GM19395 (cell line): ENCODE results near the gene PDGFA.

Experiments
- ATAC-seq: cut with Tn5 transposase; IDR thresholded peaks from one replicate; pipeline ENCODE4 v1.9.1; 2021; ENCODE audit warnings: mild to moderate bottlenecking, moderate library complexity; ENCODE audit not compliant: unreplicated experiment

PDGFA gene

GRCh38 chr7:463362-463781, 56.3 kb downstream of the PDGFA start:
- ATAC-seq, result no peak

GRCh38 chr7:462173-463103, 57.2 kb downstream of the PDGFA start:
- ATAC-seq, result no peak

DNA sequence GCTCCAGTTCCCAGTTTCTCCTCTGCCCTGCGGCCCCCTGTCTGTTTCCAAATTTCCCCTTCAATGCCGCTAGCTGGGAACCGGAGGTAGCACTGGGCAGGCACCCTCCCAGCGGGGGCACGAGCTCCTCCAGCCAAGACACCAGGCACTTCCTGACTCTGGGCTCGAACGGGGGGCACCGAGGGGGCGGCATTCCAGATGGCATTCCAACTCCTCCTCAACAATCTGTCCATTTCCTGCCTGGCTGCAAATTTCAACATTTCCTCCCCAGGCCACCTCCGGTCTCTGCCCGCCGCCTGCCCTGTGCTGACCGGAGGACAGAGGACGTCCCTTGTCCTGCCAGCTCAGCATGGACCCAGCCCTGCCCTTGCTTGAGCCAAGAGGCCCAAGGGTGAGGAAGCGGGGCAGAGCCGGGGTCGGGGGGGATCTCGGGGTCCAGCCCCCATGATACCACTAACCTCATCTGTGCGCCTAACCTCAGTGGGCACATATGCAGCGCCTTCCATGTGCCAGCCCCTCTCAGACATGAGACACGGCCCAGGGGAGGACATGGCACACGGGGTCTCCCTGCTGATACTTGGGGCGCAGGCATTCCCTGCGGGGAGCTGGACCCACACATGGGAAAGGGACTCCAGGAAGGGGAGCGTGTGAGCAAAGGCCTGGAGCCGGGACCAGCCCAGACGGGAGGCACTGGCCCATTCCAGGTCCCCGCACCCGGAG, 58.0 kb downstream of the PDGFA start:
- no peak for ATAC-seq

GRCh38 chr7:461117-461452, 58.6 kb downstream of the PDGFA start:
- no peak for ATAC-seq

DNA sequence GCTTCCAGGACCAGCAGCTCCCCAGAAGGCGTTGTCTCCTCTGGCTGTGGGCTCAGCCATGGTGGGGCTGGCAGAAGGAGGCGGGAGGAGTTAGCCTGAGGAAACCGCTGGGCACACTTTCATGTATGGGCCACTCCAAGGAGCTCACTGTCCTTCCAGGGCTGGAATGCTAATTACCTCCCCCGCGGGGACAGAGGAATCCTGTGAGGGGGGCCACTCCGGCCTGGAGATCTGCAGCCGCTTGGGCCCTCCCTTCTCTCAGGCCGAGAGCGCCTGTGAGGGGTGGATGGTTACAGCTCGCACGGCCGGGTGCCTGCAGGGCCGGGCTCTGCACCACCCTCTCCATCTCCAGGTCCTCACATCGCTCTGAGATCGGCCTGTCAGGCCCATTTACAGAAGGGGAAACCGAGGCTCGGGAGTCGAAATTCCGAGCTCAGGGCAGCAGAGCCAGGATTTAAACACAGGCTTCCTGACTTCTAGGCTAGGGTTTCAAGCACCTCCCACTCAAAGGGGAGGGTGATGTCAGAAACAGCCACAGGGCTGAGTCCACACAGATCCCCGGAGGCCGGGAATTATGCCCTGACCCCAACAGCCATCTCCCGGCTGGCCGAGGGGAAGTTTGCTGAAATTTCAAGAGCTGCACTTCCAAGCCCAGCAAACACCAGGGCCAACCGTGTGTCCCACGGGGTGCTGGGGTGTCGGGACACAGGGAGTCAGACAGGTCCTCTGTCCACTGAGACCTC, 59.1 kb downstream of the PDGFA start:
- no peak for ATAC-seq

GRCh38 chr7:459584-460373, 59.9 kb downstream of the PDGFA start:
- ATAC-seq, result no peak

DNA sequence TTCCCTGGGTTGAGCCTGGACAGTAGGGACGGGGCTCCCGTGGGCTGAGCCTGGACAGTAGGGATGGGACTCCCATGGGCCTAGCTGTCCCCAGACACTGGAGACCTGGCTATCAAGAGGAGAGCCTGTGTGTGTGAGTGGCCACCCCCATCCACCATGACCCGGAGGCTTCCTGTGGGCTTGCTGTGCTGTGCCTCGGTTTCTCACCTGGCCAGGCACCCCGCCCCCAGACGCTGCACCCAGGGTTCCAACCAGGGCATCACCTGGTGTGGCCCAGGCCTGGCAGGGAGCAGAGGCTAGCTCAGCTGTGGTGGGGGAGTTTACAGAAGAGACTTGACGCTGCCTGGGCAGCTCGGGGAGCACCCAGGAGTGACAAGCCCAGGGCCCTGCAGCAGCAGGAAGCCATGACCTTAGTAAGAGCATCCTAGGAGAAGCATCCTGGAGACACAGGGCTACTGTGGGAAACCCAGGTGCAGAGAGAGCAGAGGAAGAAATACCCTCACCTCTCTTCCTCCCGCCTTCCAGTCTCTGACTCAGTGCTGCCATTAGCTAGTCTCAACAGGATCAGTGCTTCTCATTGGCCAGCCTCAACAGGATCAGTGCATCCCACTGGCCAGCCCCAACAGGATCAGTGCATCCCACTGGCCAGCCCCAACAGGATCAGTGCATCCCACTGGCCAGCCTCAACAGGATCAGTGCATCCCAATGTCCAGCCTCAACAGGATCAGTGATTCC, 61.0 kb downstream of the PDGFA start:
- no peak for ATAC-seq

- ATAC-seq, result no peak
Measured at GRCh38 chr7:457814-458510, 61.7 kb downstream of the PDGFA start.

DNA sequence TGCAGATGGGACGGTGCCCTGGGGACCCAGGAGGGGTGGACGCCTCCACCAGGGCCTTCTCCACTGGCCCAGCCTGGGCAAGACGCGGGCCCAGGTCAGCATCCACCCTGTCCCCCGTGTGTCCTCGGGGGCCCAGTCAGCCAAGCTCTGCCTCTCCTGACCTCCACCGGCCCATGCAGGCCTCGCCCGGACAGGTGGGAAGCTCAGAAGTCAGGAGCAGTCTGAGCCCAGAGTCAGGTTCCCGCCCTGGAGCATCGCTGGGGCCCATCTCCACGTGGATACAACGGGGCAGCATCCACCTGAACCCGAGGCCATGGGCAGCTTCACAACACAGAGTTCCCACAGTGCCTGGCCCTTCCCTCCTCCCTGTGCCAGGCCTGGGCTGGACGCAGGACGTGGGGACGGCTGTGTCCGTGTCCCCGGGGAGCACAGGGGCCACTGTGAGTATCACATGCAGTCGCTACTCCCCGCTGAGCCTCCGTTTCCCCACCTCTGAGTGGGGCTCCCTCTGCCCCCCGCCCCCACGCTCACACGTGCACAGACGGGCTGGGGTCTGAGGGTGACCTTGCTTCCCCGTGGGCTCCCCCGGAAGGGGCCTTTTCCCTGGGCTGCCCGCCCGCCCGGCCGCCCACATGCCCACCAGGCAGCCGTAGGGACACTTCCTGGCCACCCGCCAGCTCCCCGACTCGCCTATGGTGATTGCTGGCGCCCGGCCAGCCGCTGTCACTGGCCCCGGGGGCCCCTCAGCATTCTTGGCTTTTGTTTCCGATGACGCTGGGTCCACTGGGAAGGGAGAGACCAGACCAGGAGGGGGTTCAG, 64.3 kb downstream of the PDGFA start:
- ATAC-seq, result no peak

DNA sequence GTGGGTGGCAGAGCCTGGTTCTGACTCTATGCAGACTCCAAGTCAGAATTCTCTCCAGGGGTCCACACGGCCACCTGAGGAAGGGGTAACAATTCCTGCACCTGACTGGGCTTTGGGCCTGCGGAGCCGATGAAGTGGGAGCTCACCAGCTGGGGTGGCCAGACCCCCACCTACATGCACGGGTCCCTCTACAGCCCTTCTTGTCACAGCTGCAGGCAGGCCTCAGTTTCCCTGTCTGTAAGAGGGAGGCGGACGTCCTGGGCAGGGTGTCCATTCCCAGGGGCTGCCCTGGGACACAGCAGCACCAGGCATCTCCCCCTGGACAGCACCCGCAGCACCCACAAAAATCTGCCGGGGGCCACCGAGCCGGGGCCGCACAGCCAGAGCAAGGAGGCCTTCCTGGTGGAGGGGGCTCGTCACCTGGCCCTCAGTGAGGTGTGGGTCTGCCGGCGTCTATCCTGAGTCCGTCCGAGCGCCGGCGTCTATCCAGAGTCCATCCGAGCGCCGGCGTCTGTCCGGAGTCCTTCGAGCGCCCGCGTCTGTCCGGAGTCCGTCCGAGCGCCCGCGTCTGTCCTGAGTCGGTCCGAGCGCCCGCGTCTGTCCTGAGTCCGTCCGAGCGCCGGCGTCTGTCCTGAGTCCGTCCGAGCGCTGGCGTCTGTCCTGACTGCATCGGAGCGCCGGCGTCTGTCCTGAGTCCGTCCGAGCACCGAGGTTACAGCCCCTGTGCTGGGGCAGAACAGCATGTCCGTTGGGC, 65.1 kb downstream of the PDGFA start:
- ATAC-seq, result no peak

DNA sequence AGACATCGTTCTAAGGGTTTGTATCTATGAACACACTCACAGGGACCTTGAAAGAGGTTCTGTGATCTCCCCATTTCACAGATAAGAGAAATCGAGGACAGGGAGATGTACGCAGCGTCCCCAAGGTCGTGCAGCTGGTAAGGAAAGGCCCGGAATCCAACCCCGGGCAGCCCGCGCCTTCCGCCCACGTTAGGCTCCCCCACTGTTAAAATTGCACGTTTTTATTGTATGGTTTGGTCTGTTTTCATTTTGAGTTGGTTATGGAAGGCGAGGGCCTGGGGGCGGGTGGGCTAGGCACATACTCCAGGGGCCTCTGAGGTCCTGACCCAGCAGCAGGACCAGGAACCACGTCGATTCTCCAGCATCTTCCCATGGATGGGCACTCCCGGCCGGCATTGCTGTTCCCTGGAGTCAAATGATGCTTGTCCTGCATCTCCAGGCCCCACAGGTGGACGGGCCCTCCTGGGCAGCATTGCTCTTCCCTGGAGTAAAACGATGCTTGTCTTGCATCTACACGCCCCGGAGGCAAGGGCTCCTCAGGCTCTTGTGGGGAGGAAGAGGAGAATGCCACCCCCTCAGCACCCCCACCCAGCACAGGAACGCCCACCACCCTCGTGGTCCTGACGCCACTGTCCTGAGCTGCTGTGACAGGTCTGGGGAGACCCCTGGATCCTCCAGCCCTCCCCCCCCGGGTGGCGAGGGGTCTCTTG, 65.9 kb downstream of the PDGFA start:
- ATAC-seq, result no peak

DNA sequence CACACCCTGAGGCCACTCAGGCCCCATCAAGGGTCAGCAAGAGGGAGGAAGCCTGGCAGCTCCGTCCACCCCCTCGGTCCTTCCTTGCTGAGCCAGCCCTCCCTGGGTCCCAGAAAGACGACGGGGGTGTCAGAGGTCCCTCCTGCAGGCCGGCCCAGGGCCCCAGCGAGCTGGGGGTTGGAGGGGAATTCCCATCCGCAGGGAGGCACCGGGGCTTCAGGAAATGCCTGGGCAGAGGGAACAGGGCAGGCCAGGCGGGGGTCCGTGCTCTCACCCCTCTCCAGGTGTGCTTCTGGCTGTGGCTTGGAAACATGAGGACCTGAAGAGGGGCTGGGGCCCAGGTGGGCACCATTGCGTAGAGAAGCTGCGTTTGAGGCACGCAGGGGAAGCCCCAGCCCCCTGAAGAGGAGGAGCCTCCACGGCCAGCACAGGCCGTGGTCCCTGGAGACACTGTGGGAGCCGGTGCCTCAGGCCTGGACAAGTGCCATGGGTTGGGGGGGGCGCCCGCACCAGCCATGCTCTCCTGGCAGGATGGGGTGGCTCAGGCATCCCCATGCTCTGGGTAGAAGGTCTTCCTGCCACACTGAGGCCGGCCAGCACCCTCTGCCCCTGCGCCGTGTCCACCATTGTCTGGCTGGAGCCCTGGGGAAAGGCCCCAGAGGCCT, 66.7 kb downstream of the PDGFA start:
- no peak for ATAC-seq

- ATAC-seq, result no peak
Measured at GRCh38 chr7:452226-452751, 67.4 kb downstream of the PDGFA start.

- no peak for ATAC-seq
Measured at GRCh38 chr7:451255-452225, 68.1 kb downstream of the PDGFA start.

DNA sequence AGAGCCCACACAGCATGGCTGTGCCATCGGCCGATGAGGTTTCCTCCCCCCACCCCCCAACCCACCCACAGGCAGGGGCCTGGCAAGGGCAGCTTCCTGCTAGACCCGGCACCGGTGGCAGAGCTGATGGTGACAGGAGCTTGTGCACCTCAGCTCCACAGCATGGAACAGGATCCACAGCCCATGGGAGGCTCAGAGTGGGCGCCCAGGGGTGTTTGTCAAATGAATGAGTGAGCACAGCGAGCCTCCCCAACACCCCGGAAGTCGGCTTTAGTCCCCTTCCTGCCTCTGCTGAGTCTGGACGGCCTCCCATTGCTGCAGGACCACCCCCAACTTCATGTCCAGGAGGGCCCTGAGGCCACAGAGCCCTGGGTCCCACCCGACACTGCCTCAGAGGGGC, 68.9 kb downstream of the PDGFA start:
- no peak for ATAC-seq
